Retinal pigment epithelial cell (primary cell): Measurements from ENCODE around the gene DNAJC24.

Experiments
- DNase-seq: peaks from one replicate; pipeline ENCODE4 v3.0.0-alpha.2; 2010; ENCODE audit warnings: low read depth
- H3K4me3 ChIP-seq: 2 replicates; pipeline ENCODE4 v1.5.1; 2011; ENCODE audit warnings: mild to moderate bottlenecking, low read length, control low read depth, moderate library complexity
- CTCF ChIP-seq: conservative IDR thresholded peaks from 2 replicates; pipeline ENCODE4 v1.5.1; 2011; ENCODE audit warnings: low read depth, low read length, control low read depth, inconsistent platforms

Gene DNAJC24

DNA sequence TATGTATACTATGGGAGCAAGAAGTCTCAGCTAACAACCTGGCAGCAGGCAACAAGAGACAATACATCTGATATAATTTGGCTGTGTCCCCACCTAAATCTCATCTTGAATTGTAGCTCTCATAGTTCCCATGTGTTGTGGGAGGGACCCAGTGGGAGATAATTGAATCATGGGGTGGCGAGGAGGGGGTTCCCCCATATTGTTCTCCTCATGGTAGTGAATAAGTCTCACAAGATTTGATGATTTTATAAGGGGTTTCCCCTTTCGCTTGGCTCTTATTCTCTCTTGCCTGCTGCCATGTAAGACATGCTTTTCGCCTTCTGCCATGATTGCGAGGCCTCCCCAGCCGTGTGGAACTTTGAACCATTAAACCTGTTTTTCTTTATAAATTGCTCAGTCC lies 6.2 kb downstream of the DNAJC24 start:
- no peak for DNase-seq
- no peak for TF ChIP-seq CTCF

DNA sequence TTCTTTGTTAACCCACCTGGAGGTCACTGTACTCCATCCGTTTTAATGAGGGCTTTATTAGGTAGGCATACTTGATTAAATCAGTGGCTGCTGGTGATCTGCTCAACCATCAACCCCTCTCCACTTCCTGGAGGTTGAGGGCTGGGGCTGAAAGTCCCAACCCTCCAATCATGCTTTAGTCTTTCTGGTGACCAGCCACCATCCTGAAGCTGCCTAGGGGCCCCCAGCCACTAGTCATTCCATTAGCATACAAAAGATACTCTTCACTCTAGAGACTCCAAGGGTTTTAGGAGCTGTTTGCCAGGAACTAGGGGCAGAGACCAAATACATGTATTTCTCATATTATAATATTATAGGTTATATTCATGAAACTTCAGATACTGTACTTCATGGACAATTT lies 13.5 kb downstream of the DNAJC24 start:
- no peak overlapping the region for H3K4me3 ChIP-seq
- TF ChIP-seq CTCF, result no peak
- DNase-seq, result no peak

More for the DNA sequence above, 6.2 kb downstream of the DNAJC24 start:
- H3K4me3 ChIP-seq, result no peak overlapping the region

GRCh38 chr11:31387379-31387778 lies 17.7 kb downstream of the DNAJC24 start:
- DNase-seq, result peak; percentile 18
- H3K4me3 ChIP-seq, result no peak overlapping the region
- no peak for TF ChIP-seq CTCF

- H3K4me3 ChIP-seq, result no peak overlapping the region
- TF ChIP-seq CTCF, result peak; percentile 64
- DNase-seq, result no peak
Observed at GRCh38 chr11:31397239-31397834, 27.7 kb downstream of the DNAJC24 start.

DNA sequence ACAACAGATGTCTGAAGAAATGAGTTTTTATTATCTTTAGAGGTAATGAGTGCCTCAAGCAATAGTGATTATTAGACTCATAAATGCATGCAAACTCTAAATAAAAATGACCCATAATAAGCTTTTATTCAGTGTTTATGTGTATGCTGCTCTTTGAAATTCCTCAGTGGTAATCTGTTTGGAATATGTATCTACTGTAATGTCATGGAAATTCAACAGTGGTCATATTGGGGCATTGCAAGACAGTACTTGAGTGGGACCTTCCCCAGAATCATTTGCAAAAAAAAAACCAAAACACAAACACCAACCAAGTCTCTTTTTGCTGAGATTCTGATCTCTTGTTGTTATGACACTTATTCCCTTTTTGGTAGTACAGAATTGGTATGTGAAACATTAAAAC lies 35.0 kb downstream of the DNAJC24 start:
- TF ChIP-seq CTCF, result no peak
- no peak for DNase-seq
- no peak overlapping the region for H3K4me3 ChIP-seq

DNA sequence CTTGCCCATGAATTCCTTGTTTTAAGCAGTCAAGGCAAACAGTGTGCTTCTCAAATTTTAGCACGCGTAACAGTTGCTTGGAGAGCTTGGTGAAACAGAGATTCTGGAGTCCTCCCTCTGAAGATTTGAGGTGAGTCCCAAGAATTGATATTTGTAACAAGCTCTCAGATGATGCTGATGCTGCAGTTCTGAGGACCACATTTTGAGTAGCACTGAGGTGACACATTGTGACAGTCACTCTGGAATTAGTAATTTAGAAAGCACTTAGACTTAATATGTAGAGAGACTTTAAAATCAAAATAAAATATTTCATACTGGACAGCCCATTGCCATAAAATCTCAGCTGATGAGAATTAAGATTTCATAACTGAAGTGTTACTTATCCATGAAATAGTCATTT lies 38.5 kb downstream of the DNAJC24 start:
- no peak for DNase-seq
- no peak for TF ChIP-seq CTCF
- H3K4me3 ChIP-seq, result no peak overlapping the region

DNA sequence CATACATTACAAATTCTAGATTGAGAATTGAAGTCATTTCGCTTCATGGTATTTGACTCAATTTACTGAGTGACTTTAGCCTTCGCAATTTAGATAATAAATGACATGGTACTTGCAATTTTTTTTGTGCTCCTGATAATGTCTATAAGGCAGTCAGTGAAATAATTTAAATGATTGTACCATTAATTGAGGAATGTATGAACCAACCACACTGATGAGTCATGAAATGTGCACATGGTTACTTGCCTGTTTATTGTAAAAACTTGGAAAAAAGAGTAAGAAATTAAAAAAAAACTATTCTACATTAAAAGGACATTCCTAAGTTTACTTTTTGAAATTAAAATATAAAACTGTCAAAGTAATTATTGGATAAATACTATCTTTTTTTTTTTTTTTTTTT lies 43.3 kb downstream of the DNAJC24 start:
- no peak overlapping the region for H3K4me3 ChIP-seq
- peak; percentile 16 for DNase-seq
- TF ChIP-seq CTCF, result no peak
